ENCODE results near the gene STARD9.

The STARD9 gene

GRCh38 chr15:42693496-42693895 is 118.1 kb downstream of the STARD9 start:
- DNase-seq (ENCODE audit: low spot score), result no peak
- no peak for FAIRE-seq

- DNase-seq (ENCODE audit: low spot score), result no peak
- no peak for FAIRE-seq
Measured at GRCh38 chr15:42693942-42694341, 118.5 kb downstream of the STARD9 start.

- FAIRE-seq (no peak), DNase-seq (ENCODE audit: low spot score) (no peak)
Measured at GRCh38 chr15:42694398-42694797, 119.0 kb downstream of the STARD9 start.

- no peak for DNase-seq (ENCODE audit: low spot score)
- no peak for FAIRE-seq
Measured at GRCh38 chr15:42695527-42696071, 120.2 kb downstream of the STARD9 start.

GRCh38 chr15:42696626-42697025 is 121.2 kb downstream of the STARD9 start:
- DNase-seq (ENCODE audit: low spot score) (no peak), FAIRE-seq (no peak)

GRCh38 chr15:42704492-42704926 is 129.1 kb downstream of the STARD9 start:
- DNase-seq (ENCODE audit: low spot score) (peak; percentile 42), FAIRE-seq (no peak)

GRCh38 chr15:42705336-42705735 is 129.9 kb downstream of the STARD9 start:
- DNase-seq (ENCODE audit: low spot score), result no peak
- FAIRE-seq, result no peak

GRCh38 chr15:42707068-42707467 is 131.7 kb downstream of the STARD9 start:
- DNase-seq (ENCODE audit: low spot score), result no peak

GRCh38 chr15:42707873-42708544 is 132.6 kb downstream of the STARD9 start:
- FAIRE-seq, result no peak
- no peak for DNase-seq (ENCODE audit: low spot score)

More at GRCh38 chr15:42707068-42707467, 131.7 kb downstream of the STARD9 start:
- no peak for FAIRE-seq

- FAIRE-seq (no peak), DNase-seq (ENCODE audit: low spot score) (no peak)
Measured at GRCh38 chr15:42710662-42711061, 135.3 kb downstream of the STARD9 start.

GRCh38 chr15:42711746-42712145 is 136.3 kb downstream of the STARD9 start:
- FAIRE-seq, result peak; percentile 75
- DNase-seq (ENCODE audit: low spot score), result no peak

GRCh38 chr15:42712584-42712983 is 137.2 kb downstream of the STARD9 start:
- no peak for FAIRE-seq
- no peak for DNase-seq (ENCODE audit: low spot score)

- FAIRE-seq, result no peak
- DNase-seq (ENCODE audit: low spot score), result no peak
Measured at GRCh38 chr15:42716125-42716524, 140.7 kb downstream of the STARD9 start.

- FAIRE-seq (no peak), DNase-seq (ENCODE audit: low spot score) (no peak)
Measured at GRCh38 chr15:42716626-42717025, 141.2 kb downstream of the STARD9 start.

GRCh38 chr15:42719043-42719442 is 143.6 kb downstream of the STARD9 start:
- no peak for FAIRE-seq
- peak; percentile 23 for DNase-seq (ENCODE audit: low spot score)

- no peak for DNase-seq (ENCODE audit: low spot score)
- FAIRE-seq, result no peak
Measured at GRCh38 chr15:42720071-42720470, 144.7 kb downstream of the STARD9 start.

GRCh38 chr15:42721016-42721415 is 145.6 kb downstream of the STARD9 start:
- FAIRE-seq (no peak), DNase-seq (ENCODE audit: low spot score) (no peak)

- no peak for DNase-seq (ENCODE audit: low spot score)
- FAIRE-seq, result no peak
Measured at GRCh38 chr15:42721916-42722315, 146.5 kb downstream of the STARD9 start.

GRCh38 chr15:42723068-42723467 is 147.7 kb downstream of the STARD9 start:
- FAIRE-seq (no peak), DNase-seq (ENCODE audit: low spot score) (no peak)

GRCh38 chr15:42724276-42724675 is 148.9 kb downstream of the STARD9 start:
- no peak for FAIRE-seq
- DNase-seq (ENCODE audit: low spot score), result no peak

GRCh38 chr15:42725331-42725903 is 150.0 kb downstream of the STARD9 start:
- no peak for FAIRE-seq

GRCh38 chr15:42726114-42726513 is 150.7 kb downstream of the STARD9 start:
- DNase-seq (ENCODE audit: low spot score) (no peak), FAIRE-seq (no peak)

More at GRCh38 chr15:42725331-42725903, 150.0 kb downstream of the STARD9 start:
- DNase-seq (ENCODE audit: low spot score), result no peak
